SK-N-MC (cell line): ENCODE measurements around the gene TAF11L11.

Experiments
- EZH2 ChIP-seq: fragments of 200-600 bp; sonication (generic); IDR thresholded peaks from one replicate; pipeline ENCODE4 v1.6.1; 2017; ENCODE audit warnings: antibody characterized with exemption
- POLR2AphosphoS5 ChIP-seq: IDR thresholded peaks from 2 replicates; pipeline ENCODE4 v1.6.1; 2012; ENCODE audit warnings: mild to moderate bottlenecking, low read depth, low read length, borderline replicate concordance

GRCh38 chr5:17604951-17605350 lies 968 bp downstream of the TAF11L11 start:
- no peak for TF ChIP-seq POLR2AphosphoS5
- TF ChIP-seq EZH2 = no peak
